NK-92 treated with Interleukin-12 subunit alpha and Interleukin-12 subunit beta, amount 100 ng/mL, for 24 hours (cell line): Measurements from ENCODE around the gene RBMS3.
A peak's percentile ranks its signal among the peaks of the same experiment; 100 is the strongest.
"Not testable (repeated sequence)": the region's sequence is repeated elsewhere in the genome, so short reads cannot be mapped to it uniquely, and the experiment has no call there.

Experiments used
- DNase-seq: peaks from one replicate; lab custom pipeline; 2025; lab: John Stamatoyannopoulos, UW

Gene RBMS3

GRCh38 chr3:29481969-29482767 lies 201.3 kb downstream of the RBMS3 start:
- DNase-seq = no peak

GRCh38 chr3:29484633-29485032 lies 203.8 kb downstream of the RBMS3 start:
- DNase-seq = no peak

- no peak for DNase-seq
Observed at GRCh38 chr3:29486096-29486495, 205.2 kb downstream of the RBMS3 start.

GRCh38 chr3:29486917-29487316 lies 206.0 kb downstream of the RBMS3 start:
- no peak for DNase-seq

GRCh38 chr3:29488922-29489321 lies 208.1 kb downstream of the RBMS3 start:
- DNase-seq = no peak

- DNase-seq = no peak
Observed at GRCh38 chr3:29493109-29493508, 212.2 kb downstream of the RBMS3 start.

- no peak for DNase-seq
Observed at GRCh38 chr3:29494305-29495036, 213.6 kb downstream of the RBMS3 start.

GRCh38 chr3:29497282-29497681 lies 216.4 kb downstream of the RBMS3 start:
- no peak for DNase-seq

GRCh38 chr3:29502771-29503170 lies 221.9 kb downstream of the RBMS3 start:
- DNase-seq = no peak

GRCh38 chr3:29503314-29503713 lies 222.4 kb downstream of the RBMS3 start:
- no peak for DNase-seq

- DNase-seq = no peak
Observed at GRCh38 chr3:29503958-29504357, 223.1 kb downstream of the RBMS3 start.

GRCh38 chr3:29506502-29506901 lies 225.6 kb downstream of the RBMS3 start:
- DNase-seq = no peak

- DNase-seq = no peak
Observed at GRCh38 chr3:29511701-29512100, 230.8 kb downstream of the RBMS3 start.

- no peak for DNase-seq
Observed at GRCh38 chr3:29512641-29513040, 231.8 kb downstream of the RBMS3 start.

GRCh38 chr3:29513236-29513635 lies 232.4 kb downstream of the RBMS3 start:
- no peak for DNase-seq

- DNase-seq = no peak
Observed at GRCh38 chr3:29514170-29514569, 233.3 kb downstream of the RBMS3 start.

GRCh38 chr3:29514912-29515311 lies 234.0 kb downstream of the RBMS3 start:
- no peak for DNase-seq

- DNase-seq = peak; percentile 11
Observed at GRCh38 chr3:29515451-29515850, 234.6 kb downstream of the RBMS3 start.

- no peak for DNase-seq
Observed at GRCh38 chr3:29516164-29516563, 235.3 kb downstream of the RBMS3 start.

- no peak for DNase-seq
Observed at GRCh38 chr3:29520764-29521163, 239.9 kb downstream of the RBMS3 start.

GRCh38 chr3:29521293-29521692 lies 240.4 kb downstream of the RBMS3 start:
- DNase-seq = no peak

GRCh38 chr3:29521751-29522150 lies 240.9 kb downstream of the RBMS3 start:
- DNase-seq = no peak

GRCh38 chr3:29524433-29524832 lies 243.6 kb downstream of the RBMS3 start:
- DNase-seq = not testable (repeated sequence)
